Embryonic facial prominence (tissue), 1 donor: ENCODE data around the gene FLVCR2.
"Not testable (repeated sequence)": the region's sequence is repeated elsewhere in the genome, so short reads cannot be mapped to it uniquely, and the experiment has no call there.

ENCODE experiments used
- DNase-seq: peaks from one replicate; pipeline ENCODE4 v3.0.0-alpha.2; 2016; ENCODE audit errors: extremely low spot score

Gene FLVCR2

GRCh38 chr14:75595226-75595625 is 16.8 kb downstream of the FLVCR2 start:
- no peak for DNase-seq

GRCh38 chr14:75597149-75597548 is 18.7 kb downstream of the FLVCR2 start:
- no peak for DNase-seq

- not testable (repeated sequence) for DNase-seq
Measured at GRCh38 chr14:75600100-75600499, 21.7 kb downstream of the FLVCR2 start.

GRCh38 chr14:75601061-75601460 is 22.6 kb downstream of the FLVCR2 start:
- not testable (repeated sequence) for DNase-seq

GRCh38 chr14:75602503-75602902 is 24.1 kb downstream of the FLVCR2 start:
- DNase-seq, result no peak

- DNase-seq, result no peak
Measured at GRCh38 chr14:75604979-75605851, 26.8 kb downstream of the FLVCR2 start.

GRCh38 chr14:75605916-75606315 is 27.5 kb downstream of the FLVCR2 start:
- no peak for DNase-seq

- DNase-seq, result no peak
Measured at GRCh38 chr14:75607044-75607443, 28.6 kb downstream of the FLVCR2 start.

- no peak for DNase-seq
Measured at GRCh38 chr14:75607842-75608640, 29.6 kb downstream of the FLVCR2 start.

GRCh38 chr14:75609116-75609515 is 30.7 kb downstream of the FLVCR2 start:
- no peak for DNase-seq

GRCh38 chr14:75609606-75610475 is 31.4 kb downstream of the FLVCR2 start:
- no peak for DNase-seq

GRCh38 chr14:75610834-75611233 is 32.4 kb downstream of the FLVCR2 start:
- DNase-seq, result no peak

GRCh38 chr14:75612157-75612556 is 33.7 kb downstream of the FLVCR2 start:
- DNase-seq, result no peak

- DNase-seq, result no peak
Measured at GRCh38 chr14:75614179-75614578, 35.8 kb downstream of the FLVCR2 start.

- DNase-seq, result no peak
Measured at GRCh38 chr14:75615200-75615599, 36.8 kb downstream of the FLVCR2 start.

- DNase-seq, result no peak
Measured at GRCh38 chr14:75619548-75619947, 41.1 kb downstream of the FLVCR2 start.

- no peak for DNase-seq
Measured at GRCh38 chr14:75625034-75625433, 46.6 kb downstream of the FLVCR2 start.

- no peak for DNase-seq
Measured at GRCh38 chr14:75626396-75626795, 48.0 kb downstream of the FLVCR2 start.

- DNase-seq, result no peak
Measured at GRCh38 chr14:75626863-75627262, 48.4 kb downstream of the FLVCR2 start.

- no peak for DNase-seq
Measured at GRCh38 chr14:75627406-75627805, 49.0 kb downstream of the FLVCR2 start.

GRCh38 chr14:75628816-75629215 is 50.4 kb downstream of the FLVCR2 start:
- DNase-seq, result no peak
